GM21390 (cell line): ENCODE results near the gene PLEKHG4B.

Experiments used
- ATAC-seq: cut with Tn5 transposase; IDR thresholded peaks from one replicate; pipeline ENCODE4 v1.9.1; 2021; ENCODE audit not compliant: unreplicated experiment

Gene PLEKHG4B

DNA sequence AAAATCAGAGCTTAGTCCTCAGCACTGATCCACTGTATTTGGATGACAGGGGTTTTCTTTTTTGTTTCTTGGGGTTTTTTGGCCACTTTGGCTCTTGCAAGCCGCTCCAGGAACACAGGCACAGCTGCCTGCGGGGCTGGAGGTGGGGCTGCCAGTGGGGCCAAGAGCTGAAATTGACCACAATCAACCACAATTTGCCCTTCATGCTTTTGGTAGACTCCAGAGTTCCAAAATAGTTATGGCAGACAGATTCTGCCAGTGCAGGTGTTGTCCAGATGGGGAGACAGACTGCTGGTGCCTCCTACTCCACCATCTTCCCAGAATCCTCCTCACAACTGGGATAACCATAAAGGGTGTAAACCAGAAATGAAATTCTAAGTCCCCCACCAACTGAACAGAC lies 36.5 kb downstream of the PLEKHG4B start:
- no peak for ATAC-seq

DNA sequence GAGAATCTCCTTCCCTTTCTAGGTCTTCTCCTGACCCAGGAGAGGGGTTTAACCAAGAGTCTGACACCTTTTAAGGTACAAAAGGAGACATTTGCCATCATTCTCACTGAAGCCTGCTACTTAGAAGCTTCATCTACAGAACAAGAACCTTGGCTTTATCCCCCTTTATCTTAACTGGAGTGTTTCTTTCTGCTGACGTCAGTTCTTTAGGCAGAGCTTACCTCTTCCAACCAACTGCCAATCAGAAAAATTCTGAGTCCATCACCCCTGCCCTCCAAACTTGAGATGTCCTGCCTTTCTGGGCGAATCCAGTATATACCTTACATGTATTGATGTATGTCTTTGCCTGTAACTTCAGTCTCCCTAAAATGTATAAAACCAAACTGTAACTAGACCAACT lies 37.2 kb downstream of the PLEKHG4B start:
- ATAC-seq: no peak

DNA sequence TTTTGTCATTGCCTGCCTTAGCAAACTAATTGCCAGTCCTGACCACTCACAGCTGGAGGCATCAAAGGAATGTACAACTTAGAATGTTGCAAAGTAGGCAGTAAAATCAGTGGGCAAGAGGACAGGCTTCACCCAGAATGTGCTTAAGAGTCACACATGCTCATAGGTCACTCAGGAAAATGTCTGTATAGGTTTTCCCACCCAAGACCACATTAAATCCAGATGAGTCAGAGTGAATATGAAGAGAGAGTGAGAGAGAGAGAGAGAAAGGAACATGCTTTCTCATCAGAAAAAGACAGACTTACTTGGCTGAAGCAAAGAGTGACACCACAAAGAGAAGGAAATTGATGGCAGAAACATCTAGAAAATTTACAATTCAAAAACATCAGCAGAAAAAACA lies 37.9 kb downstream of the PLEKHG4B start:
- ATAC-seq: no peak

DNA sequence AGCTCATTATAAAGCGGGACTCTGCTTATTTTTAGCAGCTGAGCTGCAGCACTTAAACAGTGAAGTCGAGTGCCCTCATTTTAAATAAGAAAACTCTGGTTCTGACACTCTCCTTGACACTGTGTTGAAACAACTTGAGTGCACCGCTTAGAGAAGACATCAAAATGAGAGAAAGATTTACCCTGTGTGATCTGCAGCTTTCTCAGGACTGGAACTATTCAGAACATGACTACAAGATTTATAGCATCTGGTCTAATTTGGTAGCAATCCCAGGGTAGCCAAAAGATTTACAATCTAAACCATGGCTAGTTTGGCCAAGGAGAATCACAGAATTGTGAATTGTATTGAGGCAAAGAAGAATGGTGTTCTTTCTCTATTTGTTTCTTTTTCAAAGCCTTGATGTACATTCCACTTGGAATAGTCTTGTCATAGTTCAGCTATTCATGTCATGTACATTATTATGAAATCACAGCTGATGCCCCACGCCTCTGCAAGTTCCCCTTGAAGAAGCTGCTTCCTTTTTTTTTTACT lies 38.7 kb downstream of the PLEKHG4B start:
- no peak for ATAC-seq

DNA sequence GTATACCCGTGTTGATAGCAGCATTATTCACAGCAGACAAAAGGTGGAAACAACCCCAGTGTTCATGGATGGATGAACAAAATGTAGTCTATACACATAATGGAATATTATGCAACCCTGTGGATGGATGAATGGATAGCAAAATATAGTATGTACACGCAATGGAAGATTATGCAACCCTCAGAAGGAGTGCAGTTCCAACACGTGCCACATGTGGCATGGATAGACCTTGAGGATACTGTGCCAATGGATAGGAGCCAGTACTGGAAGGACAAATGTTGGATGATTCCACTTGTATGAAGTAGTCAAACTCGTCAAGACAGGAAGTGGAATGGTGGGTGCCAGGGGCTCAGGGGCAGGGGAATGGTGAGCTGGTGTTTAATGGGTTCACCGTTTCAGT lies 44.9 kb downstream of the PLEKHG4B start:
- no peak for ATAC-seq

DNA sequence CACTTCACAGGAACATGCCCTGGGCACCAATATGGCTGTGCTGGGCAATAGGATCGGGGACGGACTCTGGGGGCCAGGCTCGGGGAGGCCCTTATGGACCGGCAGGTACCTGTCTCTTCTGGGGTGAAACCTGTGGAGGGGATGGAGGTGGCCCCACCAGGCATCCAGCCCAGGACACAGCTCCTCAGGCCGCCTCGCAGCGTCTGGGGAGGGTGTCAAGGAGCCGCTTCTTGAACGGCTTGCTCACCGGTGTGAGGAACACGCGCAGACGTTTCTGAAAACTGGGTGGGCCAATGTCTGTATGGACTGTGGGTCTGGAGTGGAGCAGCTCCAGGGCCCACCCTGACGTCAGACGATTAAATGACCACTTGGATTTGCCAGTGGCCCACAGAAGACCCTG lies 45.8 kb downstream of the PLEKHG4B start:
- ATAC-seq: no peak

DNA sequence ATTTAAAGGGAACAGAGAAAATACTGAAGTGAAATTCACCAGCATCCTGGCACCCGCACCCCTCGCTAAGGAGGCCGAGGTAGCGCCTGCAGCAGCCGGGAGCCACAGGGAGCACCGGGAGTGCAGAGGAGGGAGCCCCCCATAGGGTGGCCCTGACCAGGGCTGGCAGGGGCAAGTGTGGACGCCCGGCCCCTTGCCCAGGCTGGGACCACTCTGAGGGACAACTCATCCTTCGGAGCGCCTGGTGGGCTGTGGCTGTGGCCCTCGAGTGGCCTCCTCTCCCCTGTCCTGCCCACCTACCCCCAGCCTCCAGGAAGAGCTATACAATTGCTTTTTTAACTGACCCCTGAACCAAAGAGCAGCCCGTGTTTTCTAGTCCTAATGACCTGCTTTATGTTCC lies 47.0 kb downstream of the PLEKHG4B start:
- ATAC-seq: no peak

DNA sequence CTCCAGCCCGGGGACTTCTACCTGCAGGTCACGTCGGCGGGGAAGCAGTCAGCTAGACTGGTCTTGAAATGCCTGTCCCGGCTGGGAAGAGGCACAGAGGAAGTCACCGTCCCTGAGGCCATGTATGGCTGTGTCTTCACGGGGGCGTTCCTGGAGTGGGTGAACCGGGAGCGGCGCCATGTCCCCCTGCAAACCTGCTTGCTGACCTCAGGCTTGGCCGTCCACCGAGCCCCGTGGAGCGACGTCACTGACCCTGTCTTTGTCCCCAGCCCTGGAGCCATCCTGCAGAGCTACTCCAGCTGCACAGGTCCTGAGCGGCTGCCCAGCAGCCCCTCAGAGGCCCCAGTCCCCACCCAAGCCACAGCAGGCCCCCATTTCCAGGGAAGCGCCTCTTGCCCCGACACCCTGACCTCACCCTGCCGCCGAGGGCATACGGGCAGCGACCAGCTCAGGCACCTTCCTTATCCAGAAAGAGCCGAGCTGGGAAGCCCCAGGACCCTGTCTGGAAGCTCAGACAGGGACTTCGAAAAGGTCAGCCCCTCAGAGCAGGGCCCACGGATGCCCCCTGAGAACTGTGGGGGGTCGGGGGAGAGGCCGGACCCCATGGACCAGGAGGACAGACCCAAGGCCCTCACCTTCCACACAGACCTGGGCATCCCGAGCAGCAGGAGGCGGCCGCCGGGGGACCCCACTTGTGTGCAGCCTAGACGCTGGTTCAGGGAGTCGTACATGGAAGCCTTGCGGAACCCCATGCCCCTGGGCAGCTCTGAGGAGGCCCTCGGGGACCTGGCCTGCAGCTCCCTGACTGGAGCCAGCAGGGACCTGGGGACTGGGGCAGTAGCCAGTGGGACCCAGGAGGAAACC lies 47.8 kb downstream of the PLEKHG4B start:
- no peak for ATAC-seq

DNA sequence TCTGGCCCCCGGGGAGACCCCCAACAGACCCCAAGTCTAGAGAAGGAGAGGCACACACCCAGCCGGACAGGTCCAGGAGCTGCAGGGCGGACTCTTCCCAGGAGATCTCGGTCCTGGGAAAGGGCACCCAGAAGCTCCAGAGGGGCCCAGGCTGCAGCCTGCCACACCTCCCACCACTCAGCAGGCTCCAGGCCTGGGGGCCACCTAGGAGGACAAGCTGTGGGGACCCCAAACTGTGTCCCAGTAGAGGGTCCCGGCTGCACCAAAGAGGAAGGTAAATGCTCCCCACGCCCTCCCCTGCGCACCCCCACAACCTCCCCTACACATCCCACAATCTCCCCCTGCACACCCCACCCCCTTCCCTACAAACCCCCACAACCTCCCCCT lies 48.5 kb downstream of the PLEKHG4B start:
- ATAC-seq: no peak

DNA sequence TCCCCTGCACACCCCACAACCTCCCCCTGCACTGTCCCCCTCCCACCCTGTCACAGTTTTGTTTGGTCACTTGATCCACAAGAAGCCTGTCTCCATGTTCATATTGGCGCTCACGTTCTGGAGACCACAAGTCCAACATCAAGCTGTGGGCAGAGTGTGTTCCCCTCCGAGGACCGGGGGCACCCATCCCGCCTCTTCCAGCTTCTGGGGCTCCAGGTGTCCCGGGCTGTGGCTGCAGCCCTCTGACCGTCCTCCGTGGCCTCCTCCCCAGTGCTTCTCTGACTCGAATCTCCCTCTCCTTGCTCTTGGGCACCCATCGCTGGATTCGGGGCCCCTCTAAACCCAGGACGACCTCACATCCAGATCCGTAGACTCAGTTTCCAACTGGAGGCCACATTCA lies 49.2 kb downstream of the PLEKHG4B start:
- ATAC-seq: no peak

DNA sequence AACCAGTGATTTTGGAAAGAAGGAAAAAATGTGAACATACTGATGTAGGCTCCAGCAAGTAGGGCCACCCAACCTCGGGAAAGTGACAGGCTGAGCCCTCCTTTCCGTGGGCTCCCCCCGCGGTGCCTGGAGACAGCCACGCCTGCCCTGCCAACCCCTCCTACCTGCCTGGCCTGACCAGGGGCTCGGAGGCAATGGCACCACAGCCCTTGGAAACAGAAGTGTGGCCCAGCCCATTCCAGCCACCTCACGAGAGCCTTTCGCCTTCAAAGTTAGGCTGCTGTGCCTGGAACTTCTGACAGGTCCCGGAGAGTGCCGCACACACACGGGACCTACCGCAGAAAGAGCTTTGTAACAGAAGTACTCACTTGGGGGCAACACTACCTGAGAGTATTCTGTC lies 49.8 kb downstream of the PLEKHG4B start:
- ATAC-seq: no peak

DNA sequence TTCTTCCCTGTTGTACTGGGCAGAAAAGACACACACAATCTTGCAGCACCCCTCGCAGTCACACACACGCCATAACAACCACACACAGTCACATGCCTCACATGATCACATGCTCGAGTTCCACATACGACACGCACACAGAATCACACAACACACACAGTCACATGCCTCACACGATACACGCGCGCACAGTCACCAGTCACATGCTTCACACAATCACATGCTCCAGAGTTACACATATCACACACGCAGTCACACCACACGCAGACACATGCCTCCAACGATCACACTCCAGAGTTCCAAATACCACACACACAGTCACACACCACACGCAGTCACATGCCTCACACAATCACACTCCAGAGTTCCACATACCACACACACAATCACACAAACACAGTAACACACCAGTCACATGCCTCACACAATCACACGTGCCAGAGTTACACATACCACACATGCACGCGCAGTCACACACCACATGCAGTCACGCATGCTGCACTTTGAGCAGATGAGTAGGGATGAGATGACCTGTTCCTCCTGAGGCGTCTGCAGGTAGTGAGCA lies 50.4 kb downstream of the PLEKHG4B start:
- ATAC-seq: no peak

DNA sequence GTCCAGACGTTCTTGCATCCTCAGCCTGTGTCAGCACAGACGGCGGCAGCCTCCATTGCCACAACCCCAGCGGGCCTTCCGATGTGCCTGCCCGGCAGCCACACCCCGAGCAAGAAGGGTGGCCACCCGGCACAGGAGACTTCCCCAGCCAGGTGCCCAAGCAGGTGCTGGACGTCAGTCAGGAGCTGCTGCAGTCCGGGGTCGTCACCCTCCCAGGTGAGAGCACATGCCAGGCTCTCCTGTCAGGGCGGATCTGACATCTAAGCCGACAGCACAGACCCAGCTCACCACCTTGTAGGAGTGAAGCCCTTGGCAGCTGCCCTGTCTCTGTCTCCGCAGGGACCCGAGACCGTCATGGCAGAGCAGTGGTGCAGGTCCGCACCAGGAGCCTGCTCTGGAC lies 51.1 kb downstream of the PLEKHG4B start:
- no peak for ATAC-seq

DNA sequence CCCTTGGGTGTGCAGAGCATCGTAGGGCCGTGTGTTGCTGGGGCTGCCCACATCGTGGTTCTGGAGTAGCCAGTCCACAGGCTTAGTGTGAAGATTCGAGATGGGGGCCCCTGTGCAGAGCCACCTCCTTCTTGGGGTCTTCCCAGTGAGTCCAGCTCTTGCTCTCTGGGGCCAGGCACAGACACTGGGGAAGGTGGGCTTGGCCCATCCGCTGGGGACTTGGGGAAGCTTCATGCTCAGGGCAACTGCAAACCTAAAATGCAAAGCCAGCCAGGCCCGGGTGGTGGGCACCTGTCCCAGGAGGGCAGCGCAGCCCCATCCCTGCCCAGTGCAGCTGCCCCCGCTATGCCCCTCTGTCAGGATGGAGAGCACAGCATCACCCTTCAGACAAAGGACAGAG lies 53.0 kb downstream of the PLEKHG4B start:
- no peak for ATAC-seq

DNA sequence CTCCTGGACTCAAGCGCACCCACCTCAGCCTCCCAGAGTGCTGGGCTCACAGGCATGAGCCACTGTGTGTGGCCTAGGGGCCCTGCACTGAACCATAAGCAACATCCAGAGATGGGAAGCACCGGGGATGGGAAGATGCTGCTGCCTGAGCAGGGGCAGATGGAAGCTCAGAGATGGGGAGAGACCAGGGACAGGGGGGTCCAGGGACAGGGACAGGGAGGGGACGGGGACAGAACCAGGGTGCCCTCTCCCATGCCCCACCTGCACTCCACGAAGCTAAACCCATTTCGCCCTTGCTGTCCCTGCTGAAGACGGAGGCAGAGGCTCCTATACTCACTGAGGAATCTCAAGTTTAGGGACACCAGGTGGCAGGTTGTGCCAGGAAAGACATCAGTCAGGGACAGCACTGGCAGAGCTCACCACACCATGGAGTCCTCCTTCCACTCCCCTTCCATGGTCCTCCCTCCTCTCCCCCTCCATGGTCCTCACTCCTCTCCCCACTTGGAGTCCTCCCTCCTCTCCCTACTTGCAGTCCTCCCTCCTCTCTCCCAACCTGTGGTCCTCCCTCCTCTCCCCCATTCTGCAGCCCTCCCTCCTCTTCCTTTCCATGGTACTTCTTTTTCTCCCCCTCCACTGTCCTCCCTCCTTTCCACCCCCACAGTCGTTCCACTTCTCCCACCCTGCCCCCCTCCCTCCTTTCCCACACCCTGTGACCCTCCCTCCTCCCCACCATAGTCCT lies 53.8 kb downstream of the PLEKHG4B start:
- ATAC-seq: no peak

DNA sequence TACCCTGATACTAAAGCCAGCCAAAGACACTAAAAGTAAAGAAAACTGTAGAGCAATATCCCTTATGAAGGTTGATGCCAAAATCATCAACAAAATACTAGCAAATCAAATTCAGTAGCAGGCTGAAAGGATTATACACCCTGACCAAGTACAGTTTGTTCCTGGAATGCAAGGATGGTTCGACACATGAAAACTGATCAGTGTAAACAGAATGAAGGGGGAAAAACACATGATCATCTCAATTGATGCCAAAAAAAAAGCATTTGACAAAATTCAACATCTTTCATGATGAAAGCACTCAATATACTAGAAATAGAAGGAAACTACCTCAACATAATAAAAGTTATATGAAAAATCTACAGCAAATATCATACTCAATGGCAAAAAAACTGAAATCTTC lies 55.8 kb downstream of the PLEKHG4B start:
- ATAC-seq: no peak

DNA sequence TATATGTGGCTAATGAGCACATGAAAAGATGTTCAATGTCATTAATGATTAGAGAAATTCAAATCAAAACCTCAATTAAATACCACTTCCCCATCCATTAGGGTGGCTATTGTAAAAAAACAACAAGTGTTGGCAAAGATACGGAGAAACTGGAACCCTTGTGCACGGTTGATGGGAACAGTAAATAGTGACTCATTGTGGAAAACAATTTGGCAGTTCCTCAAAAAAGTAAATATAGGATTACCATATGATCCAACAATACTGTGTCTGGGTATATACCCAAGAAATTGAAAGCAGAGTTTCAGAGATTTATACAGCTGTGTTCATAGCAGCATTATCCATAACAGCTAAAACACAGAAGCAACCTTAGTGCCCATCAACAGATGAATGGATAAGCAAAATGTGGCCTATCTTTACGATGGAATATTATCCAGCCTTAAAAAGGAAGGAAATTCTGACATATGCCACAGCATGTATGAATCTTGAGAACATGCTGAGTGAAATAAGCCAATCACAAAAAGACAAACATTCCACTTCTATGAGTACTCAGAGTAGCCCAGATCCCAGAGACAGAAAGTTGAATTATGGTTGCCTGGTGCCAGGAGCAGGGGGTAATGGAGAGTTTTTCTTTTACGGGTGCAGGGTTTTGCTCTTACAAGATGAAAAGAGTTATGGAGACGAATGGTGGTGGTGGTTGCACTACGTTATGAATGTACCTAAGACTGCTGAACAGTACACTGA lies 57.9 kb downstream of the PLEKHG4B start:
- ATAC-seq: no peak

DNA sequence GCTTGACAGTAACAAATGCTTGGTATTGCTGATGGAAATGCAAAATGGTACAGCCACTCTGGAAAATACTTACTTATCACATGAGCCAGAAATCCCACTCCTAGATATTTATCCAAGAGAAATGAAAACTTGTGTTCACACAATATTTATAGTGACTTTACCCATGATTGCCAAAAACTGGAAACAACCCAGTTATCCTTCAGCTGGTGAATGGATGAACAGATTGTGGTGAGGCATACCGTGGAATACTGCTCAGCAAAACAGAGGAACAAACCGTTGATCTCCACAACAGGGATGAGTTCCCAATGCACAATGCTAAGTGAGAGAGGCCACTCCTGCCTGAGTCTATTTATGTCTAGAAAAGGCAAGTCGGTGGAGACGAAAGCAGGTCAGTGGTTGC lies 58.8 kb downstream of the PLEKHG4B start:
- no peak for ATAC-seq

DNA sequence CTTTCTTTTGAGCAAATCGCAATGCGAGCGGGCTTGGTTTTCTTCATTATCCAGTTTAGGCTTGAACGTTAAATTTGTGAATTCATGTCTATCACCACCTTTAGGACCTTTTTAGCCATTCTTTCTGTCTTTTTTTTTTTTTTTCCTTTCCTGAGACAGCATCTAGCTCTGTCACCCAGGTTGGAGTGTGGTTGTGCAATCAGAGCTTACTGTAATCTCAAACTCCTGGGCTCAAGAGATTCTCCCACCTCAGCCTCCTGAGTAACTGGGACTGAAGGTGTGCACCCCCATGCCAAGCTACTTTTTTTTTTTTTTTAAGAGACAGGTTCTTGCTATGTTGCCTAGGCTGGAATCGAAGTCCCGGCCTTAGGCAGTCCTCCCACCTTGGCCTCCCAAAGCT lies 60.1 kb downstream of the PLEKHG4B start:
- ATAC-seq: no peak

DNA sequence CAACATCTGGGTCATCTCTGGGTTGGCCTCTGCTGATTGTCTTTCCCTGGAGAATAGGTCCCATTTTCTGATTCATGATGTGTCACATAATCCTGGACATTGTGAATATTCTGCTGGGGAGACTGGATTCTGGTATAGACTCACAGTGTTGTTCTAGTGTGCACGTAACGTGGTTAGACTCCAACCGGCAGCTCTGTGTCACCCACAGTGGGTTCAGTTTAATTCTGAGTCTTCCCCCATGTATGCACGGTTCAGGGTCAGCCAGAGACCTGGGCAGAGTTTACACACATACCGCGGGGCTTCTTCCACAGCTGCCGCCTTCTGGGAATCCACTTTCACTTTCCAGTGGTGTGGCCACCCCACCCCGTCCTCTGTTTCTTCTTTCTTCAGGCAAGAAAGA lies 61.3 kb downstream of the PLEKHG4B start:
- ATAC-seq: no peak

DNA sequence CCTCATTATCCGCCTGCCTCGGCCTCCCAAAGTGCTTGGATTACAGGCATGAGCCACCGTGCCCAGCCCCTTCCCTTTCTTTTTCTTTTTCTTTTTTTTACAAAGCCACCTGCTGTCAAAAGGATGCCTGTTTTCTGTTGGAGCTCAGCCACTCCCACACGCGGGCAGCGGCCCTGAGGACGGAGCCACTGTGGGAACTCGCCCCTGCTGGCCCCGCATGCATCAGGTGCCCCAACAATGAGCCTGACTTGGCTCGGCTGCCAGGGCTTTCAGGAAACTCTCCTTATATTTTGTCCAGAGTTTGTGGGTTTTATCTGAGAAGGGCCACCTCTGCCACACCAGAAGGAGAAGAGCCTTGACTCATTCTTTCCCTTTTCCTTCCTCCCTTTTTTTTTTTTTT lies 62.3 kb downstream of the PLEKHG4B start:
- no peak for ATAC-seq
